HFF-Myc (cell line): Measurements from ENCODE around the gene TLR8.

ENCODE experiments used
- DNase-seq: peaks from one replicate; pipeline ENCODE4 v3.0.0-alpha.2; 2011; ENCODE audit warnings: low read depth; ENCODE audit errors: extremely low read depth
- H3K4me3 ChIP-seq: replicated peaks from 2 replicates; pipeline ENCODE4 v1.5.1; 2011; ENCODE audit warnings: low read depth, mild to moderate bottlenecking, control low read depth, low read length
- TF ChIP-seq, protein P1 (sequence below): IDR thresholded peaks from 2 replicates; pipeline ENCODE4 v1.5.1; 2012; ENCODE audit warnings: mild to moderate bottlenecking, low read depth, low read length, control low read depth; ENCODE audit errors: missing control alignments

TLR8 gene

DNA sequence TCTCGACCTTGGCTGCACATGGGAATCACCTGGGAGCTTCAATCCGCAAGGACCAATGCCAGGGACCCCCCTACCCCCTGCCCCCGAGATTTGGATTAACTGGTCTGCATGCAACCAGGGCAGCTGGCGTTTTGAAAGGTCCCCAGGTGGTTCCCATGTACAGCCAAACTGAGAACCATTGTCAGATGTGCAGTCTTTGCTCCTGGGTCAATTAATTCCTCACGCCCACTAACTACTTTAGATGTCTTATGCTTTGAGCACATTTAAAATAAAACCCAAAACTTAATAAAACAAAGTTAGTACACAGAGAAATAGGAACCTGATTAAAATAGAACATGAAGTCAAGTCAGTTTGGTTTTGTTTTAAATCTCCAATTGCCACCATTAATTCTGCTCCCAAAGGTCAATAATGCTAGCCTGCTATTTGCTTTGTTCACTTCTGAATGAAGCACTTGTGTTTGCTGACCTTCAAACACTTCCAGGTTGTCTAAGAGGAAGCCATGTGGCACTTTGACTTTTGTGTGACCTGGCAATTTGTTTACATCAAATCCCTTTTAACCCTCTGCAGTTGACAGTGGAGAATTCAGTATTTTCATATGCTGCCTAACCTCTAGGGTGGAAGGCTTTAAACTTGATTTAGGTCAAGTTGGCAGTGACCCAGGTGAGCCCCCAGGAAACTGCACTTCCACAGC is 41.3 kb downstream of the TLR8 start:
- H3K4me3 ChIP-seq, result no peak overlapping the region
- DNase-seq, result no peak
- TF ChIP-seq, protein P1, sequence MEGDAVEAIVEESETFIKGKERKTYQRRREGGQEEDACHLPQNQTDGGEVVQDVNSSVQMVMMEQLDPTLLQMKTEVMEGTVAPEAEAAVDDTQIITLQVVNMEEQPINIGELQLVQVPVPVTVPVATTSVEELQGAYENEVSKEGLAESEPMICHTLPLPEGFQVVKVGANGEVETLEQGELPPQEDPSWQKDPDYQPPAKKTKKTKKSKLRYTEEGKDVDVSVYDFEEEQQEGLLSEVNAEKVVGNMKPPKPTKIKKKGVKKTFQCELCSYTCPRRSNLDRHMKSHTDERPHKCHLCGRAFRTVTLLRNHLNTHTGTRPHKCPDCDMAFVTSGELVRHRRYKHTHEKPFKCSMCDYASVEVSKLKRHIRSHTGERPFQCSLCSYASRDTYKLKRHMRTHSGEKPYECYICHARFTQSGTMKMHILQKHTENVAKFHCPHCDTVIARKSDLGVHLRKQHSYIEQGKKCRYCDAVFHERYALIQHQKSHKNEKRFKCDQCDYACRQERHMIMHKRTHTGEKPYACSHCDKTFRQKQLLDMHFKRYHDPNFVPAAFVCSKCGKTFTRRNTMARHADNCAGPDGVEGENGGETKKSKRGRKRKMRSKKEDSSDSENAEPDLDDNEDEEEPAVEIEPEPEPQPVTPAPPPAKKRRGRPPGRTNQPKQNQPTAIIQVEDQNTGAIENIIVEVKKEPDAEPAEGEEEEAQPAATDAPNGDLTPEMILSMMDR, result no peak

DNA sequence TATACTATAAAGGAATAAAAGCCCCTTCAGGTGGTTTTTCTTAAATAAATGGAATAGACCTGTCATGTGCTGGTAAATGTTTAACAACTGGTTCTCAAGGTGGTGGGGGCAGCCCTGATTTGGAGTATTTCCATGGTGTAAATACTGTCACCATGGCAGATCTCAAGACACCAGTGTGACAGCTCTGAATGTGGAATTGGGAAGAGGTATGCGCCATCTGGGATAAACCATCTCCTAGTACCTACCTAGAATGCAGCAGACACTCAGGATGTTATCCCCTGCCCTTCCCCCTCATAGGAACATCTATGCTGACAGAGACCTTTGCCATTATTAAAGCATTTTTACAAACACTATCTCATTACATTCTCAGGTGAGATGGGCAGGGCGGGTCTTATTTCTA is 42.1 kb downstream of the TLR8 start:
- TF ChIP-seq, protein P1, result no peak
- no peak for DNase-seq
- no peak overlapping the region for H3K4me3 ChIP-seq

DNA sequence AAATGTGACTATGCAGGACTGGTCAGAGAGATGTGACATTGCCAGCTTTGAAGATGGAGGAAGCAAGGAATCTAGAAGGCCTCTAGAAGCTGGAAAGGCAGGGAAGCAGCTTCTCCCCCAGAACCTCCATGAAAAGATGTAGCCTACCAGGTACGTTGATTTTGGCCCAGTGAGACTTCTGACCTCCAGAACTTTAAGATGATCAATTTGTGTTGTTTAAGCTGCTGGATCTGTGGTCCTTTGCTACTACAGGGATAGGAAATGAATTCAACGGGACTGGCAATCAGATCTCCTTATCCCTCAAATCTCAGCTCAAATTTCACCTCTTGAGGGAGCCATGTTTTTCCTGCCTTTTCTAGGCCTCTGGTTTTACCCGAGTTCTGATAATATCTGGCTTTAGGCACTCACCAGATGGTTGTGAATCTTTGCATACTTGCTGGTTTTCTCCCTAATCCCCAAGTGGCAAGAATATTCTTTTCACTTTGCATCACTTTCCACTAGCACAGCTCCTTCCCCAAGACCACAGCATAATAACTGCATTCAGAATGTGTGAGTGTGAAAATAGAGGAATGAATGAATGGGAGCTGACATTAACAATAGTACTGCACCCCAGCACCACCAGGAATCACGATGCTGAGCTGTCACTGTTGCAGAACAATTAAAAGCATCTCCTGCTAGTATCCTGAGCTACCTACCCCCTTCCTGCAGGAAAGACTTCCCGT is 42.9 kb downstream of the TLR8 start:
- H3K4me3 ChIP-seq, result no peak overlapping the region
- no peak for DNase-seq
- TF ChIP-seq, protein P1, result no peak

DNA sequence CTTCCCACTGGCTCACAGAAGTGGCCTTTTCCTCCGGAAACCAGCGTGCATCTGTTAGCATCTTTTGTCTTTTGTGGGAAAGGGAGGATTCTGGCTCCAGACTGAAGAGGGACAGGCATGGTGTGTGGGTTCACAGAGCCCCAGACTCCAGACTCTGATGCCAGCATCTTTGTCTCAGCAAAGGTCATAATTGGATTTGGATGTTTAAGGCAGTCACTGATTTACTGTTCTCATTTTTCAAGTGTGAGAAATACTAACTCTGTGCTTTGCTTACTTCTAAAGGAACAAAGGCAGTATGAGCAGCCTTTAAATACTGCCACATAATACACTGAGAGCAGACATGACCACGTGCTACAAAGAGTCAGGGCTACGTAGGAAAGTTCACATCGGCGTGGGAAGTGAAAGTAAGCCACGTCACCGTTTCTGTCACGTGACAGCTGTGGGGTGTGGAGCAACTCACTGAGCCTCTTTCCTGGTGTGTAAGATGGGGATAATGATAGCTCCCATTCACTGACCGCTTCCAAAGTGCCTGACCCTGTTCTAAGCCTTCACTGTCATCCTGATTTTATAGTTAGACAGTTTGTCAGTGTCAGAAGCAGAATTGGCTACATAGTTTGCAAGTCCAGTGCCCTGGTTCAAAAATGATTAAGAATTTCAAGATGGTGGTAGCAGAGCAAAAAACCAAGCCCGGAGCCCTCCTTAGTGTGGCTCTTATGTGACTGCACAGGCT is 43.7 kb downstream of the TLR8 start:
- DNase-seq, result no peak

DNA sequence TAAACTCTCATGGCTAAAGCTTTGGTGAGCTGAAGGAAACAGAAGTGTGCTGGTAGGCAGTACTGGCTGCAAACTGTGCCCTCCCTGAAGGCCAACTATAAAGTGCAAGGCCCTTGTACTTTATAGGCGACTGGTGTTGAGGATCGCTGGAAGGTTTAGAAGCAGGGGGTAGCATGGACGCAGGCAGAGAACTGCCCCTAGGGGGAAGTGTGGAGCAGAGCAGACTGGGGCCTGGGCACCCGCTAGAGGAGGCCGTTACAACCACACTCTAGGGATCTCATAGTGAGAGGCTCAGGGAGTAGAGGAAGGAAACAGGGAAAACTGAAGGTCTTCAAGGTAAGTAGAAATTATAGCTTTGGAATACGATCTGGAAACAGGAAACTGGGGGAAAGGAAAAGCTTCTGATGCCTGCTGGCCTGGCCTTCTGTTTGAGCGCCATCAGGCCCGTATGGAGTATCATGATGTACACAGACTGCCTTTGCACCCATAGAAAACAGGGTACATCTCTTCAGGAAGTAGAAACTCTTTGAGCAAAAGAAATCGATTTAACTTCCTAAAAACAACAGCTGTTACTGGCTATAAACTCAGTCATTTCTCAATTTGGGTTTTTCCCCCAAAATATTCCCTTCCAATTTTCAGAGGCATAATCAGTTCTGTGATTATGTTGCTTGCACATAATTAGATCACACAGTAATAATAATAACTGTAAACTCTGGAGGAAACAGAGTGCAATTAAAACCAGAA is 44.6 kb downstream of the TLR8 start:
- DNase-seq, result no peak
- H3K4me3 ChIP-seq, result no peak overlapping the region
- TF ChIP-seq, protein P1, result peak; percentile 20

More for the DNA sequence above, 43.7 kb downstream of the TLR8 start:
- no peak overlapping the region for H3K4me3 ChIP-seq
- TF ChIP-seq, protein P1, result no peak

DNA sequence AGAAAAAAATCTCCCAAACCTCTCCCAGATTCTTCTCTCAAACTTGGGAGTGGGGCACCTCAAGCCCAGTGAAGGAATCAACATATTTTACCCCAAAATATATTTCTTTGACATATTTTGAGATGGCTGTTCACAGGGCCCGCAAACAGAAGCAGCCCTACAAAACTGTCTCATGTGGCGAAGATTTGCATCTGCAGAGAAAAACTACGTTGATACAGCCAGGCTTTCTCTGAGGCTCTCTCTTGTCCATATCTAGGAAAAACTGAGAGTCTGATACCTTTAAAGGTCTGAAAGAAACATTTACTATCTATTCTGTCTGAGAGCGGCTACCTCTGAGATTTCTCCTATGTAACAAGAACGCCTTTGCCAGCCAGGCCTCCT is 45.2 kb downstream of the TLR8 start:
- no peak overlapping the region for H3K4me3 ChIP-seq
- no peak for DNase-seq
- TF ChIP-seq, protein P1, result no peak
